H1 (cell line): ENCODE results near the gene GPR15.

Experiments used
- CEBPB ChIP-seq: IDR thresholded peaks from 2 replicates; pipeline ENCODE4 v1.6.1; 2012; ENCODE audit warnings: low read depth, low read length
- CHD2 ChIP-seq: IDR thresholded peaks from 2 replicates; pipeline ENCODE4 v1.6.1; 2012; ENCODE audit warnings: low read length, improper control_type of control experiment
- CREB1 ChIP-seq: IDR thresholded peaks from 2 replicates; pipeline ENCODE4 v1.6.1; 2012; ENCODE audit warnings: inconsistent platforms
- CTCF ChIP-seq, 3 experiments: IDR thresholded peaks; 1 replicate in 2 of 3; 2 replicates in 1 of 3; pipeline versions ENCODE4 v1.5.1 to v1.6.1; 2011; ENCODE audit warnings: low read length in 3 of 3, mild to moderate bottlenecking in 3 of 3, inconsistent platforms in 2 of 3, low read depth in 1 of 3, moderate library complexity in 1 of 3; ENCODE audit not compliant: insufficient read depth in 1 of 3; ENCODE audit errors: control extremely low read depth in 1 of 3
- EZH2 ChIP-seq: fragments of 200-600 bp; sonication (generic); IDR thresholded peaks from 2 replicates; pipeline ENCODE4 v1.7.1; 2012; ENCODE audit warnings: low read depth, mild to moderate bottlenecking, moderate library complexity, low read length, inconsistent platforms; ENCODE audit not compliant: severe bottlenecking
- JUN ChIP-seq: IDR thresholded peaks from 2 replicates; pipeline ENCODE4 v1.6.1; 2011; ENCODE audit warnings: low read depth, mild to moderate bottlenecking, improper control_type of control experiment, low read length
- NRF1 ChIP-seq: IDR thresholded peaks from 2 replicates; pipeline ENCODE4 v1.6.1; 2011; ENCODE audit warnings: mild to moderate bottlenecking, low read depth, low read length, improper control_type of control experiment
- POLR2A ChIP-seq, 2 experiments: IDR thresholded peaks; 1 replicate in 1 of 2; 2 replicates in 1 of 2; pipeline ENCODE4 v1.6.1; 2011; ENCODE audit warnings: low read depth in 2 of 2, low read length in 2 of 2, mild to moderate bottlenecking in 2 of 2; ENCODE audit errors: control extremely low read depth in 1 of 2

- TF ChIP-seq CTCF (IDR thresholded peaks at IDR 0.05; ENCODE audit: control extremely low read depth in 1 of 3, insufficient read depth in 1 of 3, low read depth in 1 of 3, low read length in 3 of 3) (no peak), JUN (no peak), POLR2A (IDR thresholded peaks at IDR 0.05; ENCODE audit: control extremely low read depth in 1 of 2, low read depth in 2 of 2, low read length in 2 of 2) (no peak), CHD2 (no peak), EZH2 (no peak), NRF1 (no peak), CREB1 (no peak), CEBPB (no peak)
Measured at GRCh38 chr3:98568402-98568801, 36.6 kb downstream of the GPR15 start.
